GM19372 (cell line): ENCODE data around the gene C17orf107.

ENCODE experiments used
- ATAC-seq: cut with Tn5 transposase; IDR thresholded peaks from one replicate; pipeline ENCODE4 v1.9.1; 2021; ENCODE audit warnings: mild to moderate bottlenecking, low read depth, moderate library complexity; ENCODE audit not compliant: unreplicated experiment

C17orf107 gene

DNA sequence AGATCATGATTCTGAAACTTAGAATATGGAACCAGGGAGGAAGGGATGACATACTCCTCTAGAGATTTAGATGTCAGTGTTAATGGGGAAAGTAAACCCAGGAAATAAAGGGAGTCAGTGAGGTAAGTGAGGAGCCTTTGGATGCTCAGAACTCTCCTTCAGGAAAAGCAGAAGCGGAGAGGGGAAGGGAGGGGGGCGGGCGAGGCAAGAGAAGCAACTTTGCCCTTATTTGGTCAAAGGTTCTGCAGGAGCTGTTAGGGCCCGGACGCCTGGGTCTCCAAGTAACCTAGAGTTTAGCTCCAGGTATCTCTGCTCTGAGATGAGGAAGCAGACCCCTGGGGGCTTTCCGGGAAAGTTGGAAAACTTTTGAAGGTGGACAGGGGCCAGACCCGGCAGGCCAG lies 47.7 kb downstream of the C17orf107 start:
- ATAC-seq, result no peak

DNA sequence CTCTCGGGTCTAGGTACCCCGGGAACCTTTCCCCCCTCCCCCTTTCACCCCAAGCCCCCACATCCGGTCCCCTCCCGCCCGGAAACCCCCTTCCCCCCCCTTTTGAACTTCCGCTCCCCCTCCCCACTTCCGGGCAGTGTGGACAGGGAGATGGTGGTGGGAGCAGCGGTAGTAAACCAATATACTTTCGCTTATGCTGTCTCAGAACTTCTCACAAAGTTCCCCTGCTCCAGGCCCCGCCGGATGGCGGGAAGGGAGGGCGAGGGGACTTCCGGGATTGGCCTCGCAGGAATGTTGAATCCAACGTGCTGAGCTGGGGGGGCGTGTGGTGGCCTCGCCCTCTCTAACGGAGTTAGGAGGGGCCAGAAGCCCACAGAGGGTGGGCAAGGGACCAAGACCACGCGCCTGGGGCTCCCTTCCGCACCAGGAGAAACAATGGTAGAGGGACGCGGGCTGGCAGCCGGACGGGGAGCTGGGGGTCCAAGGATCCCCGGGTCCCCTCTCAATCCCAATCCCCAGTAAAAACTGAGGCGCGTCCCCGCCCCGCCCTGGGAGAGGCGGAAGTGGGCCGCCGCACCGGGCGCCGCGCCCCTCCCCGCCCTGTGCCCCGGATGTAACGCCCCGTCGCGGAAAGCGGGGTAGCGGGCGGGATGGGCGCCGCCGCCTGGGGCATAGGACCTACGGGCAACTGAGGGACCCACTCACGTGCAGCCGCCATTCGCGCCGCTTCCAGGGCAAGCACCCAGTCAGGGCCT lies 48.3 kb downstream of the C17orf107 start:
- no peak for ATAC-seq

DNA sequence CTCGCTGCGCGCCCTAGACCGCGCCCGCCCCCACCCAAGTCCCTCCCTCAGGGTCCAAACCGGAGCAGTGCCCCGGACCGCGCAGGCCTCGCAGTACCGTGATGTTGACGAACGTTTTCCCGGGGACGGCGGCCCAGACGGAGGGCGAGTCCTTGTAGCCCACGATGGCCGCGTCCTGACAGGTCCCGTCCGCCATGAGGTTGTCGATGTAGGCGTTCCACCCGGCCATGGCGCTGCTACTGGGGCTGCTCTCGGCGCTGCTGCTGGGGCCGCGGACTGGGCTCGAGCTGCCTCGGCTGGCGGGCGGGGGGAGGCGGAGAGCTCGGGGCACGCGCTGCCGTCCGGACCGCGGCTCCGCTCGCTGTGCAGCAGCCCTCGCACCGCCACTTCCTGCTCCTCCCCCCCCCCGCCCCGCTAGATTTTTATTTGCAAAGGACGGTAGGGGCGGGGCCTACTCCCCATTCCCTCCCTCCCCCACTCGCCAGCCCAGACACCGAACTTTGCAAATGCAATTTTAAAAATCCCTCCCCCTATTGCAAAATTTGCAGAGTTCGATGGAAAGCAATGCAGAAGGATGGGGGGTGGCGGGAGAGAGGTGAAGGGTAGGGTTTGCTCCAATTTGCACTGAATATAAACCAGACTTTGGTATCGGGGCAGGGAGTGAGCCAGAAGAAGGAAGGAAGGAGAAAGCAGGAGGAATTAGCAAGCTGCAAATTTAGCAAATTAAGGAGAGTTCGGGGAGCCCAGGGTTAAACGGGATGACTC lies 49.0 kb downstream of the C17orf107 start, which contains the start of gene PFN1:
Gene PFN1, minus strand, starts transcription at position 365 of the 765 bp plus-strand sequence. Its CDS starts 136 bp downstream, at position 229.
- ATAC-seq, result peak; percentile 24

DNA sequence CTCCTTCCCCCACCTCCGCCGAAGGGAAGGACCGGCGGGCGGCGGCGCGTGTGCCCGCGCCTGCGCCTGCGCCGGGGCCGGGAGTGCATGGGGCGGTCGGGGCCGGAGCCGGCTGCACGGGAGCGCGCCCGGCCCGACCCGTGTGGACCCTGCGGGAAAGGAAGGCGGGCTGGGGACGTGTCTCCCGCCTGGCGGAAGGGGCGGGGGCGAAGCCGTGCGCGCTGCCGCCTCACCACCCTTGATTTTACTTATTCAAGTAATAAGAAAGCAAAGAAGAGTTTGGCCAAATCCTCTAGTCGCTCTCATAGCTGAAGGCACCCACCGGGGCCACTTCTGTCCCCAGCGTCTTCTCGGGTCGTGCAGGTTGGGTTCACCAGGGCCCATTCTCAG lies 49.6 kb downstream of the C17orf107 start:
- ATAC-seq, result peak; percentile 32

DNA sequence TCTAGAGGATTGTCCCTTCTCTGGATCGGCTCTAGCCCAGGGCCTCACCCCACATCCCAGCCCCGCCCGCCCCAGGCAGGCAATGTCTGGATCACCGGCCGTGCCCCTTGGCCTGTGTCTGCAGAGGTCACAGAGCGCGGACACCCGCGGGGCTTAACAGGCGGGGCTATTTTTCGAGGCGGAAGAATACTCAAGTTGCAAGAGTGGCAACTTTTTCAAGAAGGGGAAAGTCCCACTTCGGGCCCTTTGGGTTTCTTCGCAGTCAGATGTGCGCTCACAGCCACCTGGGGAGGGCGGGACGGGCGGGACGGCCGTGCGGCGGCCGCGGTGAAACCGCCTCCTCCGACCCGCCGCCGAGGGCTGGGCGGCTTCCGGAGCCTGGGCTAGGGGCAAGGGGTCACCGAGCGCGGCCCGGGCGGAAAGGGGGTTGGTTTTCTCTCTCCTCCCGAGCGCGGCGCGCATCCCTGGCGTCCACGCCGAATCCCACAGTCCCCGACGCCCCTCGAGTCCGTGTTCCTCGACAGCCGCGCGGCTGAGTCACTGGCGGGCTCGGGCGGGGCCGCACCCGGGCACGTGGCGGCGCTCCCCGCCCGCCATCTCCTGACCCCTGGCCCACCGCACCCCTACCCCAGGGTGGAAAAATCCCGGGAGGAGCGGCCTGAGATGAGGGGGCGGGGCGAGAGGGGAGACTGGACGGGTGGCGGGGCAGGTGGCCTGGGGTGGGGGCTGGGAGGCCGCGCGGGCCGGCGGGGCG lies 50.2 kb downstream of the C17orf107 start:
- ATAC-seq, result peak; percentile 29

DNA sequence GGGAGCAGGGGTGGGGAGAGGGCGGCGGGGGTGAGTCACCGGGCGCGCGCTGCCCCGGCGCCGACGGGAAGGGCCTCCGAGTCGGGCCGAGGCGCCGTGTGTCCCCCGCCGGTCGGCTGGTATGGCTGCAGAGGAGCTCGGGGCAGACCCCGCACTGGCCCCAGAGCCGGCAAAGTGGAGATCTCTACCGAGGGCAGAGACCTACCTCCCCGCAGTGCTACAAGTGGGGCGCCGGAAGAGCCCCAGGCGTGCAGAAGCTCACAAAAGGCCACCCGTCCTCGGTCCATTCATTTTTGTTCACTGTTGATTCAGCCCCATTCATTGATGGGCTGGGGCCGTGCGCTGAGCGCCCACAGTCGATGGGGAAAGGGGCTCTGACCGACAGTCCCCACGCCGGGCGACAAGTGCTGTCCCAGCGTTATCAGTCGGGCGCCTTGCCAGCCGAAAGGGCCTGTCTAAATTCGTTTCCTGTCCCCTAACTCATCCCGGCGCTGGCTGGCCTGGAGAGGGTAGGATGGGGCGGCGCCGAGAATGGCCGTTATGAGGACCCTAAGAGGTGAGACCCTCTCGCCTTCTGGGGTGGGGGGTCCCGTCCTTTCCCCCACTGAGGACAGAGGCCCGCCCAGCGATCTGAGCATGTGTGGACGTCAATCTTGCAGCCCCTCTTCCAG lies 50.9 kb downstream of the C17orf107 start:
- ATAC-seq, result no peak

DNA sequence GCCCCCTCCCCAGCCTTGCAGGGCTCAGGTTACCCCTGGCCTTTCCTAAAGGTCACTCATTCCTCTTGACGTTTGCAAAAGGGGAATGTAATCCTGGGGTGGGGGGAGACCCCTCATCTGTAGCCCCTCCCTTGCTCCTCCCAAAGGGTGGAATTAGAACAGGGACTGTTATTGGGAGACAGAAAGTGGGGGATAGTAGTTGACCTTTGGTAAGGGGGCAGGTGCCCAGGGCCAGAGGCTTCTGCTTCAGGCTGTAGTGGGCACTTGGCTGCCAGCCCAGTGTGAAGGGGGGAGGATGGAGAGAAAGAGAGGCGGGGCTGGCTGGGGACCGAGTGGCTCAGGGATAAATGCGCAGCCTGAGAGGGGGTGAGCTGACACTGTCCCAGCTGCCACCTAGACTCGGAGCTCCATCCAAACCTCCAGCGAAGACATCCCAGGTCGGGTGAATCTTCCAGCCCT lies 51.4 kb downstream of the C17orf107 start, which contains the start of gene ENO3:
Gene ENO3, plus strand, starts transcription at position 374 of the 459 bp plus-strand sequence. CDS start 711 bp downstream, outside the sequence.
- no peak for ATAC-seq

DNA sequence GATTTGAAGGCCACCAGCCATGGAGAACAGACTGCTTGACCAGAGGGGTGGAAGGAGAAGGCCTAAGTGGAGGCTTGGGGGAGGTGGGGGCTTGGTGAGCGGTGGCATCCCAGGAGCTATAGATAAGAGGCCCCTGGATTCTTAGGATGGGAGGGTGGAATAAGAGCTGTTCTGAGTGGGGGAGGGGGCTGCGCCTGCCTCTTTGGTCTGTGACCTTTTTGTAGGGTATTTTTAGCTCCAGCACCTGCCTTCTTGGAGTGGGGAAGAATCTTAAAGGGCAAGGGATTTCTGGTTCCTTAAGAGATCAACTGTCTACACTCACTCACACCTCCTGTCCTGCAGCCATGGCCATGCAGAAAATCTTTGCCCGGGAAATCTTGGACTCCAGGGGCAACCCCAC lies 52.1 kb downstream of the C17orf107 start:
- no peak for ATAC-seq
